C4-2B (cell line): ENCODE results near the gene DNAAF5.

Experiments used
- ZFX ChIP-seq: fragments of 450-650 bp; IDR thresholded peaks from 2 replicates; pipeline ENCODE4 v1.6.1; 2017
- TF ChIP-seq, protein P1 (sequence below): fragments of 450-650 bp; conservative IDR thresholded peaks from 2 replicates; pipeline ENCODE4 v1.5.1; 2017; ENCODE audit warnings: mild to moderate bottlenecking

DNA sequence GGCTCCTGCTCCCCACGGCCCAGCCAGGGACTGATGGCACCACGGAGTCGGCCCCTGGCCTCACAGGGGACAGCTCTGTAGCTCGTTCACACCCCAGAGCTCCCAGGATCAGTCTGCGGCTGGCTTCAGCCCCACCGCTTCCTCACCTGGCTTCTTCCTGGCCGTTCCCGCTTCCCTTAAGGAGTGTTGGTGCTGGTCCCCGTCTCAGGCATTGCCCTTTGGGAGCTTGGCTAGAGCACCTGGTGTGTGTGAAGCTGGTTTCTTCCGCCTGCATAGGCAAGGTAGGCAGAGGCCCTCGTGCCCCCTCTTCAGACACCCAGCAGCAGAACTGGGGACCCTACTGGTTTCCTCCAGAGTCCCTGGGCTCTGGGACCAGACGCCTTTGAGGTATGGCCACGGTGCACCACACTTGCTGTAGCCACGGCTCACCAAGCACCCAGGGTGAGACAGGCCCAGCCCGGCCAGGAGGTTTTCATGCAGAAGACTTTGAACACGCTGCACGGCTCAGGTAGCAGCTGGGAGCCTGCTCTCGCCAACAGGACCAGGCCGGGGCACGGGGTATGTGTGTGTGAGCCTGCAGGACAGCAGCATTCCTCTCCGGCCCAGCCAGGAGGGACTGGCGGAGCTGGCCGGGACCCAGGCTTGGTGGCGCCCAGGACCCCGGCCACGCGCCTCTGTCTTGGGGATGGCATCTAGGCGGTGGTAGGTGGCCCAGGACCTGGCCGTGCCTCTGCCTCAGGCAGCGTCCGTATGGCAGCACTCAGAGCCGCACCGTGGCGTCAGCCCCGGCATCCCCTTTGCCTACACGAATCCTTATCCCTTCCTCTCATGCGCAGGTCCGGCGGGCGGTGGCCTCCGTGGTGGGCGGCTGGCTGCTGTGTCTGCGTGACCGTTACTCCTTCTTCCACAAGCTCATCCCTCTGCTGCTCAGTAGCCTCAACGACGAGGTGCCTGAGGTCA, 13.8 kb downstream of the DNAAF5 start:
- TF ChIP-seq, protein P1, sequence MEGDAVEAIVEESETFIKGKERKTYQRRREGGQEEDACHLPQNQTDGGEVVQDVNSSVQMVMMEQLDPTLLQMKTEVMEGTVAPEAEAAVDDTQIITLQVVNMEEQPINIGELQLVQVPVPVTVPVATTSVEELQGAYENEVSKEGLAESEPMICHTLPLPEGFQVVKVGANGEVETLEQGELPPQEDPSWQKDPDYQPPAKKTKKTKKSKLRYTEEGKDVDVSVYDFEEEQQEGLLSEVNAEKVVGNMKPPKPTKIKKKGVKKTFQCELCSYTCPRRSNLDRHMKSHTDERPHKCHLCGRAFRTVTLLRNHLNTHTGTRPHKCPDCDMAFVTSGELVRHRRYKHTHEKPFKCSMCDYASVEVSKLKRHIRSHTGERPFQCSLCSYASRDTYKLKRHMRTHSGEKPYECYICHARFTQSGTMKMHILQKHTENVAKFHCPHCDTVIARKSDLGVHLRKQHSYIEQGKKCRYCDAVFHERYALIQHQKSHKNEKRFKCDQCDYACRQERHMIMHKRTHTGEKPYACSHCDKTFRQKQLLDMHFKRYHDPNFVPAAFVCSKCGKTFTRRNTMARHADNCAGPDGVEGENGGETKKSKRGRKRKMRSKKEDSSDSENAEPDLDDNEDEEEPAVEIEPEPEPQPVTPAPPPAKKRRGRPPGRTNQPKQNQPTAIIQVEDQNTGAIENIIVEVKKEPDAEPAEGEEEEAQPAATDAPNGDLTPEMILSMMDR: no peak
- TF ChIP-seq ZFX: no peak
